HepG2 (cell line): ENCODE data around the gene SPTBN4. TPM values are rescaled to one million over a fixed set of nuclear protein-coding genes. Genes with fewer than 3 reads are reported as not detected.

Experiments
- AGO2 ChIP-seq: fragments of 200-400 bp; formaldehyde crosslinking; optimal IDR thresholded peaks from 2 replicates; pipeline ENCODE3; 2017; ENCODE audit warnings: mild to moderate bottlenecking, low read depth, low read length, moderate library complexity
- ARHGAP35 ChIP-seq: sonication (generic); formaldehyde crosslinking; IDR thresholded peaks from 2 replicates; pipeline ENCODE4 v1.9.0; 2022; ENCODE audit warnings: mild to moderate bottlenecking, inconsistent platforms, moderate library complexity, missing genetic modification reagents, borderline replicate concordance
- CBX2 ChIP-seq, 2 experiments: fragments of 200-600 bp in 1 of 2; sonication (generic); formaldehyde crosslinking in 1 of 2; IDR thresholded peaks; 2 replicates each; pipeline versions ENCODE4 v1.7.0 to v1.8.1; 2018 to 2022; ENCODE audit warnings: low read depth in 2 of 2, low read length in 1 of 2, mild to moderate bottlenecking in 1 of 2, missing genetic modification reagents in 1 of 2
- CEBPG ChIP-seq: IDR thresholded peaks from 2 replicates; pipeline ENCODE4 v1.6.1; 2016
- ETS1 ChIP-seq: sonication (generic); formaldehyde crosslinking; IDR thresholded peaks from 2 replicates; pipeline ENCODE4 v1.4.0; 2020; ENCODE audit warnings: missing genetic modification reagents
- FOXK1 ChIP-seq: sonication (generic); formaldehyde crosslinking; IDR thresholded peaks from 2 replicates; pipeline ENCODE4 v1.4.0; 2020; ENCODE audit warnings: low read depth, missing genetic modification reagents, borderline replicate concordance
- HNRNPL ChIP-seq: fragments of 200-400 bp; formaldehyde crosslinking; IDR thresholded peaks from 2 replicates; pipeline ENCODE4 v1.6.1; 2017; ENCODE audit warnings: mild to moderate bottlenecking, low read depth, low read length
- IRX3 ChIP-seq: sonication (generic); formaldehyde crosslinking; IDR thresholded peaks from 2 replicates; pipeline ENCODE4 v1.8.1; 2023; ENCODE audit warnings: mild to moderate bottlenecking, low read depth, missing genetic modification reagents, borderline replicate concordance
- KLF9 ChIP-seq: IDR thresholded peaks from 2 replicates; pipeline ENCODE4 v1.6.1; 2016; ENCODE audit warnings: low read depth
- MED1 ChIP-seq: sonication (generic); formaldehyde crosslinking; IDR thresholded peaks from 2 replicates; pipeline ENCODE4 v1.4.0; 2020; ENCODE audit warnings: missing genetic modification reagents
- MLXIP ChIP-seq: sonication (generic); formaldehyde crosslinking; IDR thresholded peaks from 2 replicates; pipeline ENCODE4 v1.9.0; 2021; ENCODE audit warnings: missing genetic modification reagents, borderline replicate concordance
- SCMH1 ChIP-seq: sonication (generic); formaldehyde crosslinking; IDR thresholded peaks from 2 replicates; pipeline ENCODE4 v1.9.0; 2021; ENCODE audit warnings: missing genetic modification reagents, mild to moderate bottlenecking, borderline replicate concordance
- SOX5 ChIP-seq: IDR thresholded peaks from 2 replicates; pipeline ENCODE4 v1.6.1; 2016; ENCODE audit warnings: borderline replicate concordance
- ZBTB4 ChIP-seq: sonication (generic); formaldehyde crosslinking; IDR thresholded peaks from 2 replicates; pipeline ENCODE4 v1.4.0; 2020; ENCODE audit warnings: missing genetic modification reagents, mild to moderate bottlenecking, borderline replicate concordance
- ZFP36L2 ChIP-seq: sonication (generic); formaldehyde crosslinking; IDR thresholded peaks from 2 replicates; pipeline ENCODE4 v1.4.0; 2020; ENCODE audit warnings: missing genetic modification reagents
- ZNF350 ChIP-seq: sonication (generic); formaldehyde crosslinking; IDR thresholded peaks from 2 replicates; pipeline ENCODE4 v1.4.0; 2020; ENCODE audit warnings: mild to moderate bottlenecking, low read depth, missing genetic modification reagents, borderline replicate concordance
- ZNF503 ChIP-seq: sonication (generic); formaldehyde crosslinking; IDR thresholded peaks from 2 replicates; pipeline ENCODE4 v1.4.0; 2020; ENCODE audit warnings: missing genetic modification reagents
- ZNF530 ChIP-seq: sonication (generic); formaldehyde crosslinking; IDR thresholded peaks from 2 replicates; pipeline ENCODE4 v1.5.0; 2020; ENCODE audit warnings: low read depth, mild to moderate bottlenecking, missing genetic modification reagents
- ZSCAN20 ChIP-seq: sonication (generic); formaldehyde crosslinking; IDR thresholded peaks from 2 replicates; pipeline ENCODE4 v1.4.0; 2020; ENCODE audit warnings: missing genetic modification reagents, mild to moderate bottlenecking, borderline replicate concordance
- polyA plus RNA-seq, 8 experiments: library from polyadenylated mRNA; depleted of rRNA in 3 of 8; stranded (reverse) in 7 of 8; unstranded in 1 of 8; fragments of >200 nt; fragmentation: Illumina TruSeq in 4 of 8; extraction: Trizol in 4 of 8; gene quantifications; 2 replicates each; pipeline versions ENCODE4 v1.2.1 to v1.2.3, GENCODE V29; 2011 to 2016; ENCODE audit warnings: low read depth in 4 of 8, missing spikeins in 1 of 8, mixed read lengths in 1 of 8; ENCODE audit not compliant: insufficient read depth in 1 of 8
- total RNA-seq, 5 experiments: library from RNA; depleted of rRNA; stranded (reverse); fragments of >200 nt; fragmentation: Illumina TruSeq; extraction: Trizol; gene quantifications; 2 replicates each; pipeline ENCODE4 v1.2.3, GENCODE V29; 2016; ENCODE audit warnings: low read depth in 1 of 5

Gene SPTBN4
- total and polyA plus RNA-seq, 2 of the 13 experiments (the other 11 are each of a cell fraction or from before 2014, with no cell fraction given), result 0.11 TPM

GRCh38 chr19:40603389-40604170, 136.8 kb downstream of the SPTBN4 start (continued):
- TF ChIP-seq ZNF503 (CRISPR knock-in tag) (peak; percentile 94), SOX5 (peak; percentile 86), IRX3 (no peak), MED1 (CRISPR knock-in tag) (peak; percentile 80), MLXIP (CRISPR knock-in tag) (no peak), ZFP36L2 (CRISPR knock-in tag) (no peak), ARHGAP35 (peak; percentile 83; the same call in 1 of the 2 replicates), ZNF350 (CRISPR knock-in tag) (peak; percentile 99), ZBTB4 (CRISPR knock-in tag) (0 out of 2 replicates have a peak, but pooled peaks have one; percentile 61), KLF9 (CRISPR knock-in tag) (peak; percentile 72; the same call in 1 of the 2 replicates), ZSCAN20 (CRISPR knock-in tag) (no peak), AGO2 (peak; percentile 20), CBX2 (IDR thresholded peaks at IDR 0.05; ENCODE audit: low read depth, low read length) (no peak), CBX2 (CRISPR knock-in tag; IDR thresholded peaks at IDR 0.05; ENCODE audit: low read depth) (no peak), HNRNPL (peak; percentile 92; the same call in 1 of the 2 replicates), SCMH1 (CRISPR knock-in tag) (no peak), CEBPG (CRISPR knock-in tag) (peak; percentile 29; the same call in 1 of the 2 replicates), FOXK1 (peak; percentile 98), ETS1 (CRISPR knock-in tag) (no peak), ZNF530 (CRISPR knock-in tag) (no peak)
